ENCODE measurements around the gene CRYGC.
A peak's percentile ranks its signal among the peaks of the same experiment; 100 is the strongest.

Gene CRYGC

GRCh38 chr2:208129744-208130711 is at the start of gene CRYGC:
CRYGC (minus strand) TSS chr2:208129828; CDS start chr2:208129792, 36 bp downstream.
- no peak for DNase-seq (ENCODE audit: low read depth)
- no peak within 1 kb of the TSS for H3K4me3 ChIP-seq (ENCODE audit: low read depth, low read length)
- no peak for TF ChIP-seq CTCF (conservative IDR thresholded peaks at IDR 0.05; ENCODE audit: low read depth, low read length)

GRCh38 chr2:208179028-208179609 is 49.5 kb upstream of the CRYGC start:
- TF ChIP-seq CTCF (conservative IDR thresholded peaks at IDR 0.05; ENCODE audit: low read depth, low read length), result no peak
- DNase-seq (ENCODE audit: low read depth), result peak; percentile 9
- H3K4me3 ChIP-seq (ENCODE audit: low read depth, low read length), result no peak overlapping the region

- no peak for DNase-seq (ENCODE audit: low read depth)
- no peak overlapping the region for H3K4me3 ChIP-seq (ENCODE audit: low read depth, low read length)
- no peak for TF ChIP-seq CTCF (conservative IDR thresholded peaks at IDR 0.05; ENCODE audit: low read depth, low read length)
These were observed 46.2 kb upstream of the CRYGC start for GRCh38 chr2:208175840-208176153.

- DNase-seq (ENCODE audit: low read depth), result peak; percentile 90
- H3K4me3 ChIP-seq (ENCODE audit: low read depth, low read length), result no peak overlapping the region
- TF ChIP-seq CTCF (conservative IDR thresholded peaks at IDR 0.05; ENCODE audit: low read depth, low read length), result peak; percentile 97
These were observed 45.6 kb upstream of the CRYGC start for GRCh38 chr2:208175069-208175839.

- H3K4me3 ChIP-seq (ENCODE audit: low read depth, low read length), result no peak overlapping the region
- TF ChIP-seq CTCF (conservative IDR thresholded peaks at IDR 0.05; ENCODE audit: low read depth, low read length), result no peak
- no peak for DNase-seq (ENCODE audit: low read depth)
These were observed 44.5 kb upstream of the CRYGC start for GRCh38 chr2:208174144-208174543.

GRCh38 chr2:208172125-208172524 is 42.5 kb upstream of the CRYGC start:
- TF ChIP-seq CTCF (conservative IDR thresholded peaks at IDR 0.05; ENCODE audit: low read depth, low read length), result no peak
- no peak for DNase-seq (ENCODE audit: low read depth)
- H3K4me3 ChIP-seq (ENCODE audit: low read depth, low read length), result no peak overlapping the region

Measured in choroid plexus epithelial cell (primary cell).